ENCODE data around the gene PHLDB2.

Gene PHLDB2

GRCh38 chr3:111968319-111969054 is 109.4 kb downstream of the PHLDB2 start:
- TF ChIP-seq ZFP30 (CRISPR knock-in tag; IDR thresholded peaks at IDR 0.05) (no peak), ESRRG (CRISPR knock-in tag; IDR thresholded peaks at IDR 0.05) (no peak), CSDC2 (CRISPR knock-in tag; IDR thresholded peaks at IDR 0.05) (no peak), ZNF70 (CRISPR knock-in tag; IDR thresholded peaks at IDR 0.05) (no peak), ISL1 (CRISPR knock-in tag; IDR thresholded peaks at IDR 0.05) (no peak), PPARA (CRISPR knock-in tag; IDR thresholded peaks at IDR 0.05; ENCODE audit: borderline replicate concordance) (no peak), OSR1 (CRISPR knock-in tag; IDR thresholded peaks at IDR 0.05) (no peak), TCF4 (CRISPR knock-in tag; IDR thresholded peaks at IDR 0.05; ENCODE audit: borderline replicate concordance) (no peak), CSRNP3 (CRISPR knock-in tag; IDR thresholded peaks at IDR 0.05) (no peak), ZNF565 (CRISPR knock-in tag; conservative IDR thresholded peaks at IDR 0.05; ENCODE audit: low read depth) (no peak), PATZ1 (CRISPR knock-in tag; IDR thresholded peaks at IDR 0.05; ENCODE audit: borderline replicate concordance) (no peak), TOX (CRISPR knock-in tag; IDR thresholded peaks at IDR 0.05; ENCODE audit: borderline replicate concordance) (no peak), ZNF8 (CRISPR knock-in tag; IDR thresholded peaks at IDR 0.05) (no peak)
- ATAC-seq = no peak

GRCh38 chr3:111970376-111970775 is 111.3 kb downstream of the PHLDB2 start:
- ATAC-seq = no peak

More at GRCh38 chr3:111970376-111970775, 111.3 kb downstream of the PHLDB2 start:
- TF ChIP-seq RARB (CRISPR knock-in tag; IDR thresholded peaks at IDR 0.05) = no peak
- no peak for TF ChIP-seq ZNF70 (CRISPR knock-in tag; IDR thresholded peaks at IDR 0.05)
- TF ChIP-seq ISL1 (CRISPR knock-in tag; IDR thresholded peaks at IDR 0.05) = no peak
- TF ChIP-seq SNAI2 (CRISPR knock-in tag; IDR thresholded peaks at IDR 0.05) = no peak
- no peak for TF ChIP-seq ARNTL (CRISPR knock-in tag; IDR thresholded peaks at IDR 0.05; ENCODE audit: borderline replicate concordance, low read depth)
- TF ChIP-seq ZFP3 (CRISPR knock-in tag; IDR thresholded peaks at IDR 0.05) = no peak
- no peak for TF ChIP-seq OSR1 (CRISPR knock-in tag; IDR thresholded peaks at IDR 0.05)
- no peak for TF ChIP-seq TCF4 (CRISPR knock-in tag; IDR thresholded peaks at IDR 0.05; ENCODE audit: borderline replicate concordance)
- TF ChIP-seq TOX (CRISPR knock-in tag; IDR thresholded peaks at IDR 0.05; ENCODE audit: borderline replicate concordance) = no peak
- no peak for TF ChIP-seq ZFP30 (CRISPR knock-in tag; IDR thresholded peaks at IDR 0.05)
- no peak for TF ChIP-seq ZNF8 (CRISPR knock-in tag; IDR thresholded peaks at IDR 0.05)
- TF ChIP-seq PATZ1 (CRISPR knock-in tag; IDR thresholded peaks at IDR 0.05; ENCODE audit: borderline replicate concordance) = no peak
- no peak for TF ChIP-seq ZNF565 (CRISPR knock-in tag; conservative IDR thresholded peaks at IDR 0.05; ENCODE audit: low read depth)
- TF ChIP-seq ZC3H10 (CRISPR knock-in tag; IDR thresholded peaks at IDR 0.05) = no peak
- no peak for TF ChIP-seq PPARA (CRISPR knock-in tag; IDR thresholded peaks at IDR 0.05; ENCODE audit: borderline replicate concordance)
- TF ChIP-seq CSRNP3 (CRISPR knock-in tag; IDR thresholded peaks at IDR 0.05) = no peak
- no peak for TF ChIP-seq TSHZ2 (CRISPR knock-in tag; IDR thresholded peaks at IDR 0.05)
